Measurements from ENCODE around the gene DHTKD1. TPM values are rescaled to one million over a fixed set of nuclear protein-coding genes. Genes with fewer than 3 reads are reported as not detected.
A peak's percentile ranks its signal among the peaks of the same experiment; 100 is the strongest.

The DHTKD1 gene
- total and polyA plus RNA-seq, 2 experiments from 2014 or later: 20.2 to 63.9 TPM

DNA sequence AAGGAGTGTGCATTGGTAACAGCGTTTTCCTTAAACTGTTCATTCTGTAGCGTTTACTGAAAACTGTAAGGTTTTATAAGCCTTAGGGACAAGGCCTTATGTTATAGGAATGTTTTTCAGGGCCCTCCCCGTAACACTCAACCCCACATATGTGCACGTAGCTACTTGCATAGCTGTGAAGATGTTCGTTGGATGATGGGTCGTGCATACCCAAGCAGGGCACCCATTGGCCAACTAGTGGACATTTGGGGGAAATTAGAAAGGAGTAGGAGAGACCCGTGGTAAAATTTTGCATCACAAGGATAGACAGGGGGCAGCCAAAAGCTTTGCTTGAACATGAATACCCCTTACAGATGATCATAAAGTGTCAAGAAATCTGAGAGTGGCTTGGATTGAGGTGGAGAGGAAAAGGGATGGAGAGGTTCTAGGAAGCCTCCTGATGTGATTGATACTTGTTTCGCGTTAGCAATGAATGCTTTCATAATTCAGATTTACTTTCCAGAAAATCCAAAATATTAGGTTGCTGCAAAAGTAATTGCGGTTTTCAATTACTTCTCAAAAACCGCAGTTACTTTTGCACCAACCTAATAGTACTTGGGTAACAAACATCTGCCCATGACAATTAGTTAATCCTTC, 61.6 kb downstream of the DHTKD1 start:
- Histone ChIP-seq H2AFZ (peak overlapping the region; percentile 92), H3K36me3 (ENCODE audit: insufficient read depth) (no peaks in the 10 kb centered on the region; the same call in 1 of the 2 replicates), H3K27ac (ENCODE audit: low read depth) (no peak overlapping the region), H3F3A (replicated peaks; ENCODE audit: low read depth) (no peaks in the 10 kb centered on the region), H3K9me2 (ENCODE audit: insufficient read depth) (no peaks in the 10 kb centered on the region), H3K4me1 (ENCODE audit: insufficient read depth) (no peaks in the 10 kb centered on the region), H3K27me3 (ENCODE audit: insufficient read depth) (no peaks in the 10 kb centered on the region), H4K20me1 (replicated peaks; ENCODE audit: insufficient read depth) (no peaks in the 10 kb centered on the region; the same call in 1 of the 2 replicates), H3K79me2 (replicated peaks; ENCODE audit: insufficient read depth) (peaks cover 13% of the 10 kb centered on the region), H3K4me3 (peak overlapping the region; percentile 75), H3K4me2 (peak overlapping the region; percentile 83)
- Mint-ChIP-seq H3K4me3 (peak overlapping the region; percentile 86), H3K27me3 (ENCODE audit: insufficient read depth, low read depth, poor library complexity) (peaks cover 4% of the 10 kb centered on the region), H3K9me3 (peaks cover 3% of the 10 kb centered on the region; the same call in 1 of the 3 replicates), H3K27ac (no peak overlapping the region), H3K36me3 (ENCODE audit: low read depth) (peaks cover 6% of the 10 kb centered on the region; the same call in 2 of the 3 replicates), H3K4me1 (peaks cover 3% of the 10 kb centered on the region; the same call in 2 of the 3 replicates)
- peak; percentile 54 for ATAC-seq
- peak; percentile 75 for DNase-seq (ENCODE audit: low spot score)
- TF ChIP-seq ETS1 (IDR thresholded peaks at IDR 0.05) (no peak), REST (IDR thresholded peaks at IDR 0.05; ENCODE audit: unreplicated experiment) (no peak), JUNB (IDR thresholded peaks at IDR 0.05; ENCODE audit: unreplicated experiment) (no peak), ZNF114 (CRISPR knock-in tag; IDR thresholded peaks at IDR 0.05) (no peak), CTCF (conservative IDR thresholded peaks at IDR 0.05; ENCODE audit: low read depth in 2 of 2) (peak; percentile 40 to 59)

DNA sequence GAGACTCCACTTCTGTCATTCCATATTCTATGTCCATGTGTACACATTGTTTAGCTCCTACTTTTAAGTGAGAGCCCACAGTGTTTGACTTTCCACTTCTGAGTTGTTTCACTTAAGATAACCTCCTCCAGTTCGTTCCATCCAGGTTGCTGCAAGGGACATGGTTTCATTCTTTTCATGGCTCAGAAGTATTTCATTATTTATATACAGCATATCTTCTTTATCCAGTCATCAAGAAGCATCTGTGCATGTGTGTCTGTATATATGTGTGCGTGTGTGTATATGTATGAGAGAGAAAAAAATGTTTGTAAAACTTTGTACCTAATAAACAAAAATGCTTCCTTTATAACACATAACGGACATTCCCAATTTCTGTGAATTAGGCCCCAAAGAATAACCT, 66.9 kb downstream of the DHTKD1 start:
- Histone ChIP-seq H3K4me3 (no peak overlapping the region), H3K4me1 (ENCODE audit: insufficient read depth) (no peaks in the 10 kb centered on the region), H3K36me3 (ENCODE audit: insufficient read depth) (no peaks in the 10 kb centered on the region; the same call in 1 of the 2 replicates), H3K79me2 (replicated peaks; ENCODE audit: insufficient read depth) (peaks cover 13% of the 10 kb centered on the region), H3F3A (replicated peaks; ENCODE audit: low read depth) (no peaks in the 10 kb centered on the region), H3K4me2 (no peak overlapping the region), H2AFZ (no peak overlapping the region), H4K20me1 (replicated peaks; ENCODE audit: insufficient read depth) (no peaks in the 10 kb centered on the region; the same call in 1 of the 2 replicates), H3K27ac (ENCODE audit: low read depth) (no peak overlapping the region), H3K9me2 (ENCODE audit: insufficient read depth) (no peaks in the 10 kb centered on the region), H3K27me3 (ENCODE audit: insufficient read depth) (no peaks in the 10 kb centered on the region)
- ATAC-seq (no peak), DNase-seq (ENCODE audit: low spot score) (no peak)
- H3K4me1 Mint-ChIP-seq: no peaks in the 10 kb centered on the region
- peaks cover 27% of the 10 kb centered on the region; the same call in 2 of the 3 replicates for H3K36me3 Mint-ChIP-seq (ENCODE audit: low read depth)
- no peak overlapping the region for H3K4me3 Mint-ChIP-seq
- H3K27ac Mint-ChIP-seq: no peak overlapping the region
- H3K9me3 Mint-ChIP-seq: no peaks in the 10 kb centered on the region
- no peaks in the 10 kb centered on the region for H3K27me3 Mint-ChIP-seq (ENCODE audit: insufficient read depth, low read depth, poor library complexity)
- TF ChIP-seq ZNF114 (CRISPR knock-in tag; IDR thresholded peaks at IDR 0.05) (no peak), EZH2phosphoT487 (IDR thresholded peaks at IDR 0.05; ENCODE audit: unreplicated experiment) (no peak), JUNB (IDR thresholded peaks at IDR 0.05; ENCODE audit: unreplicated experiment) (no peak)
- TF ChIP-seq, protein P1, sequence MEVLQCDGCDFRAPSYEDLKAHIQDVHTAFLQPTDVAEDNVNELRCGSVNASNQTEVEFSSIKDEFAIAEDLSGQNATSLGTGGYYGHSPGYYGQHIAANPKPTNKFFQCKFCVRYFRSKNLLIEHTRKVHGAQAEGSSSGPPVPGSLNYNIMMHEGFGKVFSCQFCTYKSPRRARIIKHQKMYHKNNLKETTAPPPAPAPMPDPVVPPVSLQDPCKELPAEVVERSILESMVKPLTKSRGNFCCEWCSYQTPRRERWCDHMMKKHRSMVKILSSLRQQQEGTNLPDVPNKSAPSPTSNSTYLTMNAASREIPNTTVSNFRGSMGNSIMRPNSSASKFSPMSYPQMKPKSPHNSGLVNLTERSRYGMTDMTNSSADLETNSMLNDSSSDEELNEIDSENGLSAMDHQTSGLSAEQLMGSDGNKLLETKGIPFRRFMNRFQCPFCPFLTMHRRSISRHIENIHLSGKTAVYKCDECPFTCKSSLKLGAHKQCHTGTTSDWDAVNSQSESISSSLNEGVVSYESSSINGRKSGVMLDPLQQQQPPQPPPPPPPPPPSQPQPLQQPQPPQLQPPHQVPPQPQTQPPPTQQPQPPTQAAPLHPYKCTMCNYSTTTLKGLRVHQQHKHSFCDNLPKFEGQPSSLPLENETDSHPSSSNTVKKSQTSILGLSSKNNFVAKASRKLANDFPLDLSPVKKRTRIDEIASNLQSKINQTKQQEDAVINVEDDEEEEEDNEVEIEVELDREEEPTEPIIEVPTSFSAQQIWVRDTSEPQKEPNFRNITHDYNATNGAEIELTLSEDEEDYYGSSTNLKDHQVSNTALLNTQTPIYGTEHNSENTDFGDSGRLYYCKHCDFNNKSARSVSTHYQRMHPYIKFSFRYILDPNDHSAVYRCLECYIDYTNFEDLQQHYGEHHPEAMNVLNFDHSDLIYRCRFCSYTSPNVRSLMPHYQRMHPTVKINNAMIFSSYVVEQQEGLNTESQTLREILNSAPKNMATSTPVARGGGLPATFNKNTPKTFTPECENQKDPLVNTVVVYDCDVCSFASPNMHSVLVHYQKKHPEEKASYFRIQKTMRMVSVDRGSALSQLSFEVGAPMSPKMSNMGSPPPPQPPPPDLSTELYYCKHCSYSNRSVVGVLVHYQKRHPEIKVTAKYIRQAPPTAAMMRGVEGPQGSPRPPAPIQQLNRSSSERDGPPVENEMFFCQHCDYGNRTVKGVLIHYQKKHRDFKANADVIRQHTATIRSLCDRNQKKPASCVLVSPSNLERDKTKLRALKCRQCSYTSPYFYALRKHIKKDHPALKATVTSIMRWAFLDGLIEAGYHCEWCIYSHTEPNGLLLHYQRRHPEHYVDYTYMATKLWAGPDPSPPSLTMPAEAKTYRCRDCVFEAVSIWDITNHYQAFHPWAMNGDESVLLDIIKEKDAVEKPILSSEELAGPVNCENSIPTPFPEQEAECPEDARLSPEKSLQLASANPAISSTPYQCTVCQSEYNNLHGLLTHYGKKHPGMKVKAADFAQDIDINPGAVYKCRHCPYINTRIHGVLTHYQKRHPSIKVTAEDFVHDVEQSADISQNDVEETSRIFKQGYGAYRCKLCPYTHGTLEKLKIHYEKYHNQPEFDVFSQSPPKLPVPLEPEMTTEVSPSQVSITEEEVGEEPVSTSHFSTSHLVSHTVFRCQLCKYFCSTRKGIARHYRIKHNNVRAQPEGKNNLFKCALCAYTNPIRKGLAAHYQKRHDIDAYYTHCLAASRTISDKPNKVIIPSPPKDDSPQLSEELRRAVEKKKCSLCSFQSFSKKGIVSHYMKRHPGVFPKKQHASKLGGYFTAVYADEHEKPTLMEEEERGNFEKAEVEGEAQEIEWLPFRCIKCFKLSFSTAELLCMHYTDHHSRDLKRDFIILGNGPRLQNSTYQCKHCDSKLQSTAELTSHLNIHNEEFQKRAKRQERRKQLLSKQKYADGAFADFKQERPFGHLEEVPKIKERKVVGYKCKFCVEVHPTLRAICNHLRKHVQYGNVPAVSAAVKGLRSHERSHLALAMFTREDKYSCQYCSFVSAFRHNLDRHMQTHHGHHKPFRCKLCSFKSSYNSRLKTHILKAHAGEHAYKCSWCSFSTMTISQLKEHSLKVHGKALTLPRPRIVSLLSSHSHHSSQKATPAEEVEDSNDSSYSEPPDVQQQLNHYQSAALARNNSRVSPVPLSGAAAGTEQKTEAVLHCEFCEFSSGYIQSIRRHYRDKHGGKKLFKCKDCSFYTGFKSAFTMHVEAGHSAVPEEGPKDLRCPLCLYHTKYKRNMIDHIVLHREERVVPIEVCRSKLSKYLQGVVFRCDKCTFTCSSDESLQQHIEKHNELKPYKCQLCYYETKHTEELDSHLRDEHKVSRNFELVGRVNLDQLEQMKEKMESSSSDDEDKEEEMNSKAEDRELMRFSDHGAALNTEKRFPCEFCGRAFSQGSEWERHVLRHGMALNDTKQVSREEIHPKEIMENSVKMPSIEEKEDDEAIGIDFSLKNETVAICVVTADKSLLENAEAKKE (CRISPR knock-in tag; IDR thresholded peaks at IDR 0.05): no peak

Data from GM23338 (cell line).